Activated CD4-positive, alpha-beta T cell treated with anti-CD3 and anti-CD28 coated beads for 48 hours (primary cell): ENCODE measurements around the gene ARMH1.

ENCODE experiments used
- DNase-seq: peaks from one replicate; pipeline ENCODE4 v3.0.0-alpha.2; 2020

Gene ARMH1

GRCh38 chr1:44674113-44675000 lies at the start of gene ARMH1, which contains the start of gene TMEM53:
Gene ARMH1 (plus strand): TSS chr1:44674714. CDS start chr1:44689698, 14,984 bp downstream.
Gene TMEM53 (minus strand): TSS chr1:44674481. CDS start chr1:44674391, 90 bp downstream.
- peak; percentile 99 for DNase-seq

- no peak for DNase-seq
Observed at GRCh38 chr1:44625348-44625747, 49.2 kb upstream of the ARMH1 start.

DNA sequence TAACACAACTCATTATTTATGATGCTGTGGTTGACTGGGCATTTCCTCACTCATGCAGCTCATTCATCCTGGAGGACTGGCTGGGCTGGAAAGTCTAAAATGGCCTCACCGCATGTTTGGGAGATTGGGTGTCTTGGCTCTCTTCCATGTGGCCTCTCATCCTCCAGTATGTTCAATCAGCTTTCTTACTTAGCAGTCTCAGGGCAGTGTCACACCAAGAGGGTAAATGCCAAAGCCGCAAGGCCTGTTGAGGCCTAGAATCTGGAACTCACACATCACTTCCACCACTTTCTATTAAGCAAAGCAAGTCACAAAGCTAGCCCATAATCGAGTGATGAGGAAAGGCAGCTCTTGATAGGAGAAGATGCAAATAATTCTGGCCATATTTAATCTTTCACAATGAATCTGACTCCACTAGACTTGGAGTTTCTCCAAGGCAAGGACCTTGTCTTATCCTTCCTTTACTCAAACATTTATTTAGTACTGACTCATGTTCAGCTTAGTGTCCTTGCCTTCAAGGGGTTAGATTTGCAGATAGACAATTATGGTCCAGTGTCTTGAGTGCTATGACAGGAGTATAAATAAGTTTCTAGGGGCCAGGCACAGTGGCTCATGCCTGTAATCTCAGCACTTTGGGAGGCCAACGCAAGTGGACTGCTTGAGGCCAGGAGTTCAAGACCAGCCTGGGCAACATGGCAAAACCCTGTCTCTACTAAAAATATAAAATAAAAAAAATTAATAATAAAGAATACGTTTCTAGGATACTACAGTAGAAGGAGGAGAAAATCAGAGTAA lies 45.4 kb upstream of the ARMH1 start:
- DNase-seq = no peak

- DNase-seq = no peak
Observed at GRCh38 chr1:44630116-44630515, 44.4 kb upstream of the ARMH1 start.

DNA sequence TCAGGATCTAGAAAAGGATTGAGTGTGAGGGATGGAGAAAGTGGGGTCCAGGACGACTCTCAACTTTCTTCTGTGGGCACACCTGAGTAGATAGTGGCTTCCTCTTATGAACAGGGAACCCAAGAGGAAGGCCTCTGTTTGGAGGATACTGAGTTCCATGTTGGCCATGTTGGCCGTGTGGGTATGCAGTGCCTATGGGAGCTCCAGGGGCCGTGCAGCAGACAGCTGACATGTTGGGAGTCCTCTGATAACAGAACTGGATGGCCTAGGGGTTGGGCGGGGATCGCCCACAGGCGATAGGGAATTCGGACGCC lies 43.2 kb upstream of the ARMH1 start:
- no peak for DNase-seq

- peak; percentile 95 for DNase-seq
Observed at GRCh38 chr1:44631647-44632539, 42.6 kb upstream of the ARMH1 start.

GRCh38 chr1:44632598-44632997 lies 41.9 kb upstream of the ARMH1 start:
- peak; percentile 12 for DNase-seq

DNA sequence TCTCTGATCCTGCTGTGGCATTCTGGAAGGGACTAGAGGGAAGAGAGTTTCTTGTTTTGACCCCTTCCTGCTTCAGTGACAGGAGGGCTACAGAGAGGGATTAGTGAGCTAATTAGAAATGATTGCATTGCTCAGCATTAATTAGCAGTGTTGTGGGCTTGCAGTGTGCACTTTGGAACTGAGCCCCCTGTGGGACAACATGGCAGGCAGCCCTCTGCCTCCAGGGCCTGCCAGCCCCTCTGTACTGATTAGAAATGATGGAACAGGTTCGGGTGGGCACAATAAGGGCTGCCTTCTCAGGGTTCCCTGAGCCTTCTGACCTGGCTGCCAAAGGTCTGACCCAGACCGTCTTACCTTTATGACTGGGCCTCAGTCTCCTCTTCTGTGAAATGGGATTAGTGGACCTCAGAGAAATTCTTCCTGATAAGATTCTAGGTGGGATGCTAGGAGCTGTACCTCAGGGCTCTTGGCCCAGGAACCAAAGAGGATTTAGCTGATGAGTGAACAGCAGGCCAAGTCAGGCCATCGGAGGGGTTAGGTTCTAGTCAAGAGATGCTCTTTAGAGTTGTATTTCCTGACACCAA lies 39.8 kb upstream of the ARMH1 start:
- no peak for DNase-seq

GRCh38 chr1:44635439-44635838 lies 39.1 kb upstream of the ARMH1 start:
- no peak for DNase-seq

DNA sequence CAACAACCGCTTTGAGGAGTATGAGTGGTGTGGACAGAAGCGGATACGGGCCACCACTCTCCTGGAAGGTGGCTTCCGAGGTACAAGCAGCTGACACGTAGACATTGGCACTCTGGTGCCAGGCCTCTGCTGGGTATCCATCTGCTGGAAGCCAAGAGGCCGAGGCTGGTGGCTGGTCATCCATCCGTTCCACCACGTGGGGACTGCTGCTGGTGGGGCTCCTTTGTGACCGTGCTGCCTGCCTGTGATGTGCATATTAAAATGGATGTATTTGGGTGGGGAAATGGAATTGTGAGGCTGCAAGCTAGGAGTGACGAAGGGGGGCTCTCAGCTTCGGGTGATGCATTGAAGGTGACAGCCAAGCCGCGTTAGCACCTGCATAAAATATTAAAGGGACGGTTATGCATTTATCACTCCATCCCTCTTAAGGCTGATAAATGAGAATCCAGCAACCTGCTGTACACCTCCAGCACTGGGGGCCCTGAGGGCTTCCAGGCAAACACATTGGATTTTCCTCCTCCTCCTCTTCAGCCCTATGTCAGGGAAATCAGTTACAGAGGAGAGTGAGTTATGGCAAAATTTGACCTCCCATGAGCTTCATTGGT lies 38.3 kb upstream of the ARMH1 start:
- no peak for DNase-seq

DNA sequence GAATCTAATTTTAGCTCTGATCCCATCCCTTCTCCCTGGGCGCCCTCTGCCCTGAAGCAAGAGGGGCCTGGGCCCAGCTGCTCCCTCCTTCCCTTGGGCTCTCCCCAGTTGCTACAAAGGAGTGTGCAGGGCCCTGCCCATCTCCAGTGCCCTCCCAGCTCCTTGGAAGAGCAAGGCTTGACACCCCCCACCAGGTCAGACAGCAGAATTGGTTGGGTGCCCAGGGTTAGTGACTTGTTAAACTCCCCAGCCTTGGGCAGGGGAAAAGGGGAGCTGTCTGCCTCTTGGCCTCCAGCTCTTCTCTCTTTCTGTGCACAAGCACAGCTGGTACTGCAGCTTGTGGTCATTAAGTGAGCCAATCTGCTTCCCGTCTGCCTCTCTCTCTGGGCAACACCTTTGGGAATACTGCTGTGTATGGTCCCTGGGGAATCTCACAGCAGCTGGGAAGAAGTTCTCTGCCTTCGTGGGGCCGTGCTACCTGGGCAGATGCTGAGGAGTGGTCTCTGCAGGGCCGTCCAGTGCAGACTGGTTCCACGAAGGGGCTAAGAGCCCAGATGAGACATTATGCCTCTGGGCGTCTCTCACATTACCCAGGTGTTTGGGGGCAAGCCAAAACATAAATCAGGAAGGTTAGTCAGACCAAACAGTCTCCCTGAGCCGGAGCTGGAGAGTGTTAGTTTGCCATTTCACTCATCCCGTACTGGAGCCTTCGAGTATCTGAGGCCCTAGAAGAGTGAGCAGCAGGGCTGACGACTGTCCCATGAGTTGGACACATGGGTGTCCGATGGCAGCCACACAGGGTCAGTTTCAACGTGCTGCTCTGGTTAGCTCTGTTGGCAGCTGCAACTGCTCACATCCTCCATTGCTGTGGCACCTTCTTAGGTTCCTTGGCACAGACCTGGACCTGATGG lies 37.6 kb upstream of the ARMH1 start:
- DNase-seq = no peak

DNA sequence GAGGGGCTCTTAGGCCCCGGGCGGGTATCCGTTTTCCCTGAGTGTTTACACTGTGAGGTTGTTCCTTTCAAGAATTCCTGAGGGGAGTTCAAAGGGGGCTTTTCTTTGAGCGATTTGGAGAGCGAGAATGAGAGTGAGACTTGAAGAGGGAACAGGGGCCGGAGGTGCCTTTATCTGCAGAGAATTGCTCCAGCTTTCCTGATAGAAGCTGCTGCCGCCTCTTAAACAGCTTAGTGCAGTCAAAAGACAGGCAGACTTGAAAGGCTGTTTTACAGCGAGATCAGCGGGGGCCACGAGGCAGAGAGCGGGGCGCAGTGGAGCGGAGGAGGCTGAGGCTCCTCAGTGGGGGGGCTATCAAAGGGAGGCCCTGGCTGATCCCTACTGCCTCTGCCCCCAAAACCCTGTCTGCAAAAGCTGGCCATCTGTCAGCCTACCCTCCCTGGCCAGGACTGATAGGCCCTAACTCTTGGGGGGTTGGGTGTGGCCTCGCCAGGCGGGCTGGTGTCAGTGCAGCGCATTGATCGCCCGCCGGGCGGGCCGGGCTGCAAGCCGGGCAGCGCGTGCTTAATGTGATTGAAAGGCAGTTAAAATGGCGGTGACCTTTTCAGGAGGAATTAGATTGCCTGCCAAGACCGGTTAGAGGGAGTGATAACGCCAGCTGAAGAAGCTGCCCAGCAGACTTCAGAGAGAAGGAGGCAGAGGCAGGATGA lies 36.7 kb upstream of the ARMH1 start:
- DNase-seq = no peak

DNA sequence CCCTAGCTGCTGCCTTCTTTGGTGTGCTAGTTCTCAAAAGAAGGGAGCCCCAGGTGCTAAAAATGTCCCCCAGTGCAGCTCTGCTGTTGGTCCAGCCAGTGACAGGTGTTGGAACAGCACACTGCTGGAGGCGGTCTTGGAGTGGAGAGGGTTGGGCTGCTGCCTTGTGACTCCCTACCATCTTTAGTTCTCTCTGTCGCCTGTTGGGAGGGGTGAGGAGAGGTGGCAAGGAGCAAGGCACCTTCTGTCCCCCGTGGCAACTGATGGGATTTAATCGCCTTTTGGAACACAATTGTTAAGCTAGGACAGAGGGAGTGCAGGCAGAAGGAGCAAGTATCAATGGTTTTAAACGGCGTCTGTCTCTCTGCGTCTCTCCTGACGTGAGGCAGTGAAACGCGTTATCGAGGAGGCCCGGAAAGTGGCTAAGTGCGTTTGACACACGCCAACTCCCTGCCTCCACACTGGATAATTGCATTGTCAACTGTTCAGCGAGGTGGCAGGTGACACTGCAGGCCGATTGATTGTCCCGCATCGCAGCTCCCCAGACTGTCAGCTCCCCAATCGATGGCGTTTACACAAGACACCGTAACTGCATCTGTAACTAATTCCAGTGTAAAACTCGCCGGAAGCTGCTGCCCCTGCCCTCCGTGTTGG lies 34.2 kb upstream of the ARMH1 start:
- no peak for DNase-seq

GRCh38 chr1:44641126-44642102 lies 33.1 kb upstream of the ARMH1 start:
- DNase-seq = no peak

DNA sequence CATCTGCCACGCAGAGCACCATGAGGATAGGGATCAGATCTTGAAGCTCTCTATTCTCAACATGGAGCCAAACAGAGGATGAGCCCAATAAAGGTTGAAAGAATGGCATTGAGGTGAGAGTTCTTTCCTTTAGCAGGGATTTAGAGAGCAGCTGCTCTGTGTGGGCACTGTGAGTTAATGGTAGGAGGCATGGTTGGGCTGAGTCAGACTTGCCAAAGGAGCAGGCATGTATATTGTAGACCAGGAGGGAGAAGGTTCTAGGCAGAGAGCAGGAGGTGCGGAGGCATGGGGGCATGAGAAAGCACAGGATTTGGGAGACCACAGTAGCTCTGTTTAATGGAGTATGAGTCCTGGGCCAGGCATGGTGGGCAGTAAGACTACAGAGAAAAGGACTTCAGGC lies 32.3 kb upstream of the ARMH1 start:
- no peak for DNase-seq

DNA sequence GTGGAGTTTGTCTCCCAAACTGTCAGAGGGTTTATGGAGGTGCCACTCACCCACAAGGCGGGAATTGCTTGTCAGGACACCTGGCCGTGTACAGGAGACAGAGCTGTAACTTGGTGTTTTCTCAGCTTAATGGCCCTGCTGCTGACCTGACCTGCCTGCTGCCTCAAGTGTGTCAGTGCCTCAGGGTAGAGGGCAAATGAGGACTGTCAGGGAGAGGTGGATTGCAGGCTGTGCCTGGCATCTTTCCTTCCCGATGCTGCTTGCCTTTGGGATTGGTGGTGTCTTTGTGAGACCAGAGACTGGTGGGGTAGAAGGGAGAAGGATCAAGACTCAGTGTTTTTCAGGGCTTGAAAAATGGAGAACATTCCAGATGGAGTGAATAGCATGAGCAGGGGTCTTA lies 31.6 kb upstream of the ARMH1 start:
- DNase-seq = no peak

GRCh38 chr1:44643721-44644334 lies 30.7 kb upstream of the ARMH1 start:
- no peak for DNase-seq

DNA sequence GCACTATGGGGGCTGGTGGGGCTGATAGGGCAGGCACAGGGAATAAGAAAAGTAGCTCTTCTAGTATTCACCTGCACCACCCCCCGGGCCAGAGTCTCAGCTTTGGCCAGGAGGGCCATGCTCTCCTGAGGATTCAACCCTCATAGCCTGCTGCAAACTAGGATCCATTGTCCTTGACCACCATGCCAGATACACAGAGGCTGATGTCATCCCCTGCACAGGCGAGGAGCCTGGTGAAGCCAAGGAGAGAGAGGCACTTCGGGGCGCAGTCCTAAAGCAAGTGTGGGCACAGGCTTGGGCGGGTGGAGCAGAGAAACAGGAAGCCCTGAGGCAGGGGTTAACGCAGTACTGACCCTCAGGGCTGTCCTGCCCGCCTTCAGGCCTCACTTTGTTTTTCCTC lies 29.7 kb upstream of the ARMH1 start:
- no peak for DNase-seq
